GM18505 (cell line): ENCODE results near the gene CLDND2.
"Not testable (repeated sequence)": the region's sequence is repeated elsewhere in the genome, so short reads cannot be mapped to it uniquely, and the experiment has no call there.

ENCODE experiments used
- ATAC-seq: cut with Tn5 transposase; IDR thresholded peaks from one replicate; pipeline ENCODE4 v1.9.1; 2021; ENCODE audit not compliant: unreplicated experiment
- POLR2A ChIP-seq: IDR thresholded peaks from 4 replicates; pipeline ENCODE4 v1.6.1; 2011; ENCODE audit warnings: borderline replicate concordance; ENCODE audit not compliant: insufficient read depth, insufficient read length; ENCODE audit errors: extremely low read depth

CLDND2 gene, protein sequence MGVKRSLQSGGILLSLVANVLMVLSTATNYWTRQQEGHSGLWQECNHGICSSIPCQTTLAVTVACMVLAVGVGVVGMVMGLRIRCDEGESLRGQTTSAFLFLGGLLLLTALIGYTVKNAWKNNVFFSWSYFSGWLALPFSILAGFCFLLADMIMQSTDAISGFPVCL

DNA sequence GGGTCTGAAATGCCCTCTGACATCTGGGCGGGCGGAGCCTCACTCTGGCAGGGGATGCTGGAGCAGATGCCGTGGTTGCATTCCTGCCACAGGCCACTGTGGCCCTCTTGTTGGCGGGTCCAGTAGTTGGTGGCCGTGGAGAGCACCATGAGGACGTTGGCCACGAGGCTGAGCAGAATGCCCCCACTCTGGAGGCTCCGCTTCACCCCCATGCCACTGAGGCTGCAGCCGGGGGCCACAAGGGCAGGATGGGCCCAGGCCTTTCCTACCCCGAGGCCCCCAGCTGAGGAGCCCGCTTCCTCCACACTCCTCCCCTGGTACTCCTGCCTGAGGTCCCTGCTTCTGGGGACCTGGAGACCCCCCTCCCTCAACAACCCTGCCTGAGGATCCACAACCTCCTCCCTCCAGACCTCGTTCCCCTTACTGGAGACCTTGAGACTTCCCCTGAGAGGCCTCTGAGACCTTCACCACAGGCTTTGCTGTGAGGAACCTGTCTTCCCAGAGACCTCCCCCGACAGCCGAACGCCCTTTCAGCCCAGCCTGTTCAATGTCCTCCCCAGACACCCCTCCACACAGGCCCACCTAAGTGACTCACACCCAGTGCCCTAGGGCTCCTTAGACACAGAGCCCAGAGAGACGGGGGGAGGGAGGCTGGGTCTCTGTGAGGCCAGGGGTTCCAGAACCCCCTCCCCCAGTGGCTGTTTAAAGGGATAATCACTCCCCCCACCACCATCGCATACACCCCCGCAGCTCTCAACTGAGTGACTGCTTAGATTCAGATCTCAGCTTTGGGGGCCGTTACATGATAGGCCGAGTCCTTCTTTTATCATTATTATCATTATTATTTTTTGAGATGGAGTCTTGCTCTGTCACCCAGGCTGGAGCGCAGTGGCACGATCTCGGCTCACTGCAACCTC is at the start of gene CLDND2:
Gene CLDND2, minus strand, starts transcription at position 638 of the 917 bp plus-strand sequence. Its CDS starts 426 bp downstream, at position 212.
- no peak for ATAC-seq
- no peak for TF ChIP-seq POLR2A

DNA sequence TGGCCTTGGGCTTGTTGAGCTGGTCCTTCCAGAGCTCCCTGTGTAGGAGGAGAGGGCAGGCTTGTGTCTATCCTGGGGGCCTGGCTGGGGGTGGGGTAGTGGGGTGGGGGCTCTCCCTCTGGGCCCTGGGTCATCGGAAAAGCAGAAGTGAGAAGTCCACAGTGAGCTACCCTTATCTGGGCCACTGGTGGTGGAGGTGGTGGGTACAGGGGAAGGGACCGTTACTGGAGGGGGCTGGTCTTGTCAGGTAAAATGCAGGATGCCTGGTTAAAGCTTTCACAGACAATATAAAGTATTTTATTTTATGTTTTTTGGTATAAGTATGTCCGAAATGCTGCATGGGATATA is 49.0 kb upstream of the CLDND2 start:
- peak; percentile 33 for ATAC-seq
- peak; percentile 1 for TF ChIP-seq POLR2A

DNA sequence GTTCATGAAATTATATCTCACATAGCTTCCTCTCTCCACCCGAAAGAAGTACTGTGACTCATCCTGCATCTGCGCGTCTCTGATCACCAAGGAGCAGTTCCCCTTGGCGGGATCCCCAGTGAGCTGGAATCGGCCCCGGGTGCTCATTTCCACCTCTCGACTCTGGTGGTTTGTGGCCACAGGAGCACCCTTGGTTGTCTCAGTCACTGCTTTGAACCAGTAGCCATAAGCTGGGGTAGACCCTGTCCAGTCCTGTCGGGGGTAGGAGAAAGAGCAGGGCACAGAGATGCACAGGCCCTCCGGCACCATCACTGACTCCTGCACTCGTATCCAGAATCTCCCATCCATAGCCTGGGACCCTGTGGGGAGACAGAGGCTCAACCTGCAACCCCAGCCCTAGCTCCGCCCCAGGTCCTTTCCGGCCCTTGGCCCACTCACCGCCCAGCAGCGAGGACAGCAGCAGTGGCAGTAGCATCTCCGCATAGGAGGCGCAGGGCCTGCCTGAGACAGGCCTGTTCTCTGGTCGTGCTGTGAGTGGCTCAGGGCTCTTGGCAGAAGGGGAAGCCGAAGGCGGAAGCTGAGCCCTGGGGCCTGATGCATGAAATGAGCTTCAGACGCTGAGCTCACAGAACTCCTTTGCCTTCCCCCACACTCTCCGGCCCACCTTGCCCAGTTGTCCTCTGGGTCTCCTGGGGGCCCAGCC is 48.5 kb upstream of the CLDND2 start, which contains the start of gene SIGLEC10:
Gene SIGLEC10, minus strand, starts transcription at position 536 of the 703 bp plus-strand sequence. Its CDS starts 61 bp downstream, at position 475.
- ATAC-seq, result peak; percentile 64
- peak; percentile 72 for TF ChIP-seq POLR2A

DNA sequence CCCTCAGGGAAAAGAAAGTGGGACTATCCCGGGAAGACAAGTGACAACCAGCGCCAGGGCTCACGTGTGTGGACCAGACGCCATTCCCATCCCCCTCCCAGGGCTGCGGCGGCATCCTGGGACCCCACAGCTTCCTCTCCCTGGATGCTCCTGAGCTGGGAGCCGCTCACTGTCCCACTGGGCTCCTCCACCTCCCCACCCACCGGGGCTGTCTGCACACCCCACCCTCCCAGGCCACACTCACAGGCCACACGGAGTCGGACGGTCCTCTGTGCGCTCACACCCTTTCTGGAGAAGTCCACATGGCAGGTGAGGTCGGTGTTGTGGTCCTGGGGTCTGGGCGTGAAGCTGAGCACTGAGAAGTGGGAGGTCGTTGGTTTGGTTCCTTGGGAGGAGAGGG is 47.6 kb upstream of the CLDND2 start:
- ATAC-seq, result not testable (repeated sequence)

DNA sequence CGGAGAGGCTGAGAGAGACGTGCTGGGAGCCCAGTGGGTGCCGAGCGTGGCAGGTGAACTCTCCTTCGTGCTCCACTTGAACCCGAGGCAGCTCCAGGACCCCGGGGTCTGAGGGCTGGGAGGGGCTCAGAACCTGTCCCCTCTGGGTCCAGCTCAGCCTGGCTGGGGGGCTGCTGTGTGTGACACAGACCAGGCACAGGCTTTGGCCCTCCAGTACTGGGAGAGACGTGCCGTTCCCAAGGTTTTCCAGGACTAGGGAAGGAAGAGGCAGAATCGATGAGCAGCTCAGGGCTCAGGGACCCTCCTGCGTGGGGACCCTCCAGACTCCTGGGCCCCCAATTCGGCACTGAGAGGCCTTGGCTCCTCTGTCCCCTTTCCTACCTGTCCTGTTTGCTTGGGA is 46.4 kb upstream of the CLDND2 start:
- no peak for ATAC-seq
- TF ChIP-seq POLR2A, result no peak

DNA sequence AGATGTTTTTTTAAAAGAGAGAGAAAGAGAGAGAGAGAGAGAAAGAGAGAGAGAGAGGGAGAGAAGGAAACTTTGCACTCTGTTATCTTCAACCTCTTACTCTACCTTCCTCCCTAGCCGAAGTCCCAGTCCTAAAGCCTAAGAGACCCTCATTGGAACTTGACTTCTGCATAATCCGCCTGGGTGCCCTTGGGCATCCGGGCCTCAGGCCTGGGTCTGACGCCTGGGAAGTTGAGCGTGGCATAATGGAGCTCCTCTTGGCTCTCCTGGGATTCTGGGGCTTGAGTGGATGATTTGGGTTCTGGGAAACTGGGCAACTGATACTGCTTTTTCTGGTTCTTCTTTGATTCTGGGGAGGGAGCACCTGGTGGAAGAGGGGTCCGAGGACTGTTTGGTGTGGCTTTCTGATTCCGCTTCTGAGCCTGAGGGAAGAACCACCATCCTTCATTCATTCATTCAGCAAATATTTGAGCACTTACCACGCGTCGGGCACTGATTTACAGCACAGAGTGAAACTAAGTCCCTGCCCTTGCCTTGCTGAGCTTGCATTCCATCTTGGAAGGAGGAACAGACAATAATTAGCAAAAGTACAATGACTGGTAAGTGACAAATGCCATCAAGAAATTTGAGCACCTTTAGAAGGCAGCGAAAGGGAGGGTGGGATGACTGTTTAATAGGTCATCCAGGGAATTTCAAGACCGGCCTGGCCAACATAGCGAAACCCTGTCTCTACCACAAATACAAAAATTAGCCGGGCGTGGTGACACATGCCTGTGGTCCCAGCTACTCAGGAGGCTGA is 42.3 kb upstream of the CLDND2 start:
- no peak for ATAC-seq

DNA sequence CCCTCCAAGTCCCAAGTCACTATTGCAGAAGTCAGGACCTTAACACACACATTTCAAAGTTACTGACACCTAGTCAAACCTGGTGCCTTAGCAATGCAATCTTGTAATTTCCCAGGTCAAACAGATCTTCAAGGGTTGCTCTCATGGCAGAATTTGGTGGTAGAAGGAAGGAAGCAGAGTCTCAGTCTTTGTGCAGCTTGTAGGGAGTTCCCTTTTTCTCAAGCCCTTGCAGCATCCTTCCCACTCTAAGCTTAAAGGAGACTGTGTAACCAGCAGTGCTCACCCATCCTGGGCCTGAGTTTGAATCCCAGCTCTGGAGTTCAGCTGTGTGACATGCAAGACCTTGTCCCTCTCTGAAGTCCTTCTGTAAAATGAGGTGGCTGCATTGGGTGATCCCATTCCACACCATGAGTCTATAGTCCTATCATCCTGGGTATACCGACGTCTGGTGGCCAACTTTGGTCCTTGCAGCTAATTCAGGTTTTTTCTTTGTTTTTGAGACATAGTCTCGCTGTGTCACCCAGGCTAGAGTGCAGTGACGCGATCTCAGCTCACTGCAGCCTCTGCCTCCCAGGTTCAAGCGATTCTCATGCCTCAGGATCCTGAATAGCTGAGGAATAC is 38.8 kb upstream of the CLDND2 start:
- no peak for ATAC-seq
- TF ChIP-seq POLR2A, result no peak

More for the DNA sequence above, 42.3 kb upstream of the CLDND2 start:
- TF ChIP-seq POLR2A, result no peak

DNA sequence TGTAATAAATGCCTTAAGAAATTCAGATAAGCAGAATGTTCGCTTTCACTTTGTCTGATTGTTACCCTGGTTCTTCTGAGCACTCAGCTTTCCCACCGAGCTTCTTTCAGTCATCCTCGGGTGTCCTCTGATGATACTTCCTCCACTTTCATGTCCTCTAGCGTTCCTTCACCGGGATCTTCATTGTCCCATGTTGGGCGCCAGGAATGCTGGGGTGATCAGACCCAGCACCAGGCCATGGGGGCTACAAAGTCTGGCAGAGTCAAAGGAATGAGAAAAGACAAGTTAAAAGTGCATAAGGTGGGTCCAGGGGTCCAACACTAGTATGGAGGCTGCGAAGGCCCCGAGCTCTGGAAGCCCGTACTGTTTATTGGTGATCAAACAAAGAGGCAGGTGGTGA is 33.3 kb upstream of the CLDND2 start:
- no peak for ATAC-seq
- no peak for TF ChIP-seq POLR2A

DNA sequence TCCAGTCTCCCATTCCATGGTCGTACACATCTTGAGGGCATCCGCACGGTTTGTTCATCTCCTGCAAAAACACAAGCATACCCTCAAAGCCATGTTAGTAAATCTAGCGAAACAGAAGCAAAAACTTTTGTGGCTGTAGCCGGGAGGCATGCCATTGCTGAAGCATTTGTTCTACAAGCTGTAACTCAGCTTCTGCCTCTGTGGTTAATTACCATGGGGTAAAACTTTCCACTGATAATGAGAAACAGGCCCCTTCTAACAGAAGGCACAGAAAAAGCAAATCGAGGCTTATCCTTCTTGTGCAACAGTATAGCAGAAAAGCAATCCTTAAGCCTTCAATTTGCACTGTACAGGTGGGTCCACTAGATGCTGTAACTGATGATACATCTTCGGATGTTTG is 31.1 kb upstream of the CLDND2 start:
- not testable (repeated sequence) for ATAC-seq

DNA sequence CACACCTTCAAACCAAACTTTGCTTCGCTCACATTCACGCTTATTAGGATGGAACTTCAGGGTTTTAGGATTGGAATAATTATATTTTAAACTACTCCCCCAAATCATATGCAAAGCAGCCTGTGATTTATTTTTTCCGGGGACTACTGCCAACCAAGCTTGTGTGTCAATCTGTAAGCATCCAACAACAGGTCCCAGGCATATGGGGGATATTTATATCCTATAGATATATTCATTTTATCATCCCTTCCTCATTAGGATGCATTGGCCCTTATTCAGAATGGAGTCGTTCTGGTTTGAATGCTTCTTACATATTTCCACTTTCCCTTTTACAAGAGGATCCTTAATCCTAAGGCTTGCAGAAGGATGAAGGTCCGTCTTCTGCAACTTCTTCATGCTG is 30.4 kb upstream of the CLDND2 start:
- no peak for ATAC-seq
- no peak for TF ChIP-seq POLR2A

DNA sequence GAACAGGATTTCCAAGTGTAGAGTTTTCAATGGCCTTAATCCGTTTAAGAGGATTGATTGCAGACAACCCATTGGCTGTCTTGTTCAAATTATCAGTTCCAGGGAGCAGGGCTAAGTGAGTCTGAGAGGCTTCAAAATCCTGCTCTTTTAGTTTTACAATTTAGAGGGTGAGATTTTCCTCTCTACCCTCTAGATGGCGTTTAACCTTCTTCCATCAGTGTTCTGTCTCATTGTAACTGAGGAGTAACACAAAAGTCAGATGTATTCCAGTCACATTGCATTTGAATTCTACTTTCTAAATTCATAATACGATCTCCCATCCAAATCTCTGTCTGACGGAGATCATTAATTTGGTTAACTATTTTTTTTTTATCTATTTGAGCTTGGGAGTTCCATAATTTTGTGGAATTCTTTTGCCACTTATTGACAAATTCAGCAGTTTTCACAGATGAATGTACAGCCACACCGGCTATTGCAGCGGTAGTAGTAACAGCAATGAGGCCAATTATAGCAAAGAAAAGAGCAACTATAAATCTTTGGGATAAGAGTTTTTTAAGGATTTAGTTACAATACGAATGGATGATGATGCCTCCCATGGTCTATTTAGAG is 29.4 kb upstream of the CLDND2 start:
- TF ChIP-seq POLR2A, result no peak
- ATAC-seq, result no peak

DNA sequence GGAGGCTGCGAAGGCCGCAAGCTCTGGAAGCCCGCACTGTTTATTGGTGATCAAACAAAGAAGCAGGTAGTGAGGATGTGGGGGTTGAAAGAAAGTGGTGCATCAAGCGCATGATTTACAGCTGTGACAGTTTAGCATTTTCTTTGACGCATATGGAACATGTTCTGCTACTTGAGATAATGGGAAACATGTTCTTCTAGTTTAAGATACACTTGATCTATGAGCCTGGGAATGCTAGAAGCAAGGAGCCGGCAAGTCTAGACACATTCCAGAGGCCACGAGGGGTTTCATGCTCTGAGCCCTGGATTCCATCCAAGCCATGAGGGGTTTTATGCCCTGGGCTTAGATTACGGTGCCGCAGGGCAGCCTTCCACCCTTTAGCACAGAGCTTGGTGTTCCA is 28.6 kb upstream of the CLDND2 start:
- not testable (repeated sequence) for ATAC-seq
